Lung (tissue), 12 donors: ENCODE measurements around the gene CEP131. TPM values are rescaled to one million over a fixed set of nuclear protein-coding genes. Genes with fewer than 3 reads are reported as not detected.
A peak's percentile ranks its signal among the peaks of the same experiment; 100 is the strongest.

ENCODE experiments used
- ATAC-seq: fragments of 200-7000 bp; cut with Tn5 transposase; one replicate; pipeline ENCODE4 v1.9.1; 2020; ENCODE audit warnings: moderate number of reproducible peaks; ENCODE audit not compliant: insufficient read depth, low FRiP score
- DNase-seq, 3 donors: peaks; one replicate each; pipeline ENCODE4 v3.0.0-alpha.2; 2013 to 2017
- H3K27ac ChIP-seq, 2 donors: one replicate each; pipeline ENCODE4 v1.5.1; 2013; ENCODE audit warnings: mild to moderate bottlenecking in 2 of 2, moderate library complexity in 2 of 2, control low read depth in 1 of 2, inconsistent platforms in 1 of 2, low read depth in 1 of 2, low read length in 1 of 2
- H3K27me3 ChIP-seq, 3 donors: one replicate each; pipeline ENCODE4 v1.5.1; 2013; ENCODE audit warnings: low read length in 2 of 3; ENCODE audit not compliant: control insufficient read depth in 3 of 3, insufficient read depth in 3 of 3
- H3K36me3 ChIP-seq, 4 donors: one replicate each; pipeline ENCODE4 v1.5.1; 2013; ENCODE audit warnings: low read length in 4 of 4, mild to moderate bottlenecking in 1 of 4, moderate library complexity in 1 of 4; ENCODE audit not compliant: control insufficient read depth in 4 of 4, insufficient read depth in 4 of 4
- H3K4me1 ChIP-seq, 5 donors: one replicate each; pipeline ENCODE4 v1.5.1; 2013; ENCODE audit warnings: low read length in 5 of 5, mild to moderate bottlenecking in 2 of 5, moderate library complexity in 1 of 5; ENCODE audit not compliant: control insufficient read depth in 5 of 5, insufficient read depth in 5 of 5
- H3K4me3 ChIP-seq: one replicate; pipeline ENCODE4 v1.5.1; 2013; ENCODE audit warnings: mild to moderate bottlenecking, control low read depth, moderate library complexity
- H3K9ac ChIP-seq, 2 donors: one replicate each; pipeline ENCODE4 v1.5.1; 2013; ENCODE audit warnings: low read length in 2 of 2, control low read depth in 1 of 2; ENCODE audit not compliant: insufficient read depth in 1 of 2
- H3K9me3 ChIP-seq, 4 donors: one replicate each; pipeline ENCODE4 v1.5.1; 2013; ENCODE audit warnings: low read length in 3 of 4, mild to moderate bottlenecking in 1 of 4, moderate library complexity in 1 of 4; ENCODE audit not compliant: control insufficient read depth in 4 of 4, insufficient read depth in 3 of 4
- CTCF ChIP-seq: IDR thresholded peaks from 2 replicates; pipeline ENCODE4 v1.5.1; 2012; ENCODE audit warnings: mild to moderate bottlenecking; ENCODE audit errors: control extremely low read depth, extremely low read depth
- WGBS, 2 donors: extraction: QIAGEN DNeasy Blood & Tissue Kit; methylation state at CpG; one replicate each; pipeline ENCODE4 v1.1.7; 2013; 5-methylcytosine and 5-hydroxymethylcytosine counted together
- polyA plus RNA-seq, 2 donors: library from polyadenylated mRNA; stranded (reverse); fragments of 200-250 nt; gene quantifications; one replicate each; pipeline ENCODE4 v1.2.1, GENCODE V29; 2013
- total RNA-seq, 2 donors: library from RNA; depleted of rRNA in 1 of 2; stranded (reverse); fragments of >200 nt in 1 of 2; gene quantifications; one replicate each; pipeline ENCODE4 v1.2.1, GENCODE V29; 2014 to 2021
- donor health status: control.
- donor health status: control.
- donor health status: Bipolar disorder and iron deficiency.
- donor health status: healthy.
- donor health status: DM: yes; HTN: yes; CAD: no.

The CEP131 gene
- total and polyA plus RNA-seq, 4 donors, result 7.0 to 14.5 (median 10.9) TPM

- no peak for ATAC-seq
- Histone ChIP-seq H3K9ac (peak overlapping the region in 1 of 2 donors; percentile 25), H3K27ac (no peak overlapping the region), H3K9me3 (no peaks in the 10 kb centered on the region), H3K36me3 (peaks cover 0 to 5% (median 2%) of the 10 kb centered on the region in 4 donors), H3K27me3 (no peaks in the 10 kb centered on the region), H3K4me1 (peaks cover 0 to 17% (median 4%) of the 10 kb centered on the region in 5 donors), H3K4me3 (no peak overlapping the region)
- no peak for DNase-seq
- WGBS, 2 donors, result 77 to 87% methylated on average over 11 of the region's 11 CpGs
- TF ChIP-seq CTCF, result no peak
Measured at GRCh38 chr17:81221371-81221841, 1.4 kb downstream of the CEP131 start.

GRCh38 chr17:81219476-81220180, 3.1 kb downstream of the CEP131 start:
- Histone ChIP-seq H3K36me3 (peaks cover 0 to 5% (median 2%) of the 10 kb centered on the region in 4 donors), H3K4me3 (no peak overlapping the region), H3K27ac (no peak overlapping the region), H3K27me3 (no peaks in the 10 kb centered on the region), H3K9me3 (no peaks in the 10 kb centered on the region), H3K9ac (no peak overlapping the region), H3K4me1 (peaks cover 0 to 17% (median 4%) of the 10 kb centered on the region in 5 donors)
- DNase-seq (no peak), ATAC-seq (no peak)
- TF ChIP-seq CTCF, result no peak
- 94 to 95% methylated on average over 24 of the region's 24 CpGs for WGBS, 2 donors

- Histone ChIP-seq H3K27me3 (no peaks in the 10 kb centered on the region), H3K9me3 (no peaks in the 10 kb centered on the region), H3K4me3 (no peak overlapping the region), H3K9ac (no peak overlapping the region), H3K36me3 (peaks cover 0 to 5% (median 2%) of the 10 kb centered on the region in 4 donors), H3K27ac (no peak overlapping the region), H3K4me1 (peaks cover 0 to 17% (median 4%) of the 10 kb centered on the region in 5 donors)
- no peak for DNase-seq
- ATAC-seq, result no peak
- no peak for TF ChIP-seq CTCF
- WGBS, 2 donors, result 94 to 100% methylated on average over 11 of the region's 11 CpGs
Measured at GRCh38 chr17:81218991-81219390, 3.8 kb downstream of the CEP131 start.
